DMS114 treated with DMSO at 0.1 percent for 48 hours (cell line): ENCODE results near the gene ETV6.

Experiments
- DNase-seq: peaks from one replicate; lab custom pipeline; 2025; ENCODE audit not compliant: unreplicated experiment; lab: John Stamatoyannopoulos, UW

The ETV6 gene

GRCh38 chr12:11821386-11822080 is 172.1 kb downstream of the ETV6 start:
- DNase-seq: no peak

DNA sequence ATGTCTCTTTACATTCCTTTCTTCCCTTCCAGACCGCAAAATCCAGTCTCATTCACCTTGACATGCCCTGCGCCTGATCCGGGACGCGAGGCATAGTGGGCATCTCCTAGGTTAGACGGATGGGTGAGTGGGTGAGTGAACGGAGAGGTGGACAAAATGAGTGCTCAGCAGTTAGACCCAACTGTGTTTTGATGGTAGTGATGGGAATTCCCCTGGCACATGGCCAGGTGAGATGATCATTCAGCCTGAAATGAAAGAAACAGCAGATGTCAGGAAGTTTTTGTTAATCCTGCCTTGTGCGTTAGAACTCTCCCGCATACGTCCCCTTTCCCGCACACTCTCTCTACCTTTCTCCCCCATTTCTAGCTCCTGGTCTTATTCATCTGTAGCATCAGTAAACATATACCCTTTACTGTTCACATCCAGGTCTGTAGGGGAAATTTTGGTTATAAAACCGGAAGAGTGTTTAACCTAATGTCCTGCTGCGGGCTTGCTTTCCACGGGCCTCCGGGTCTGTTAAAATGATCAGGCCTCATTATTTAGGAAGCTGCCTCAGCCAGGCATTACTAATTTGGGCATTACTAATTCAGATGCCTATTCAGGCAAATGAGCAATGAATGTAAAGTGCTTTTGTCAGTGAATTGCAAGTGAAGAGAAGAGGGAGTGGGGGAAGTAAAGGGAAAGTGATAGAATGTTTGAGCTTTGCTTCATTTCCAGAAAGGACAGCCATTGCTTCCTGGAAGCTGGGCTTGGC is 172.8 kb downstream of the ETV6 start:
- DNase-seq: no peak

DNA sequence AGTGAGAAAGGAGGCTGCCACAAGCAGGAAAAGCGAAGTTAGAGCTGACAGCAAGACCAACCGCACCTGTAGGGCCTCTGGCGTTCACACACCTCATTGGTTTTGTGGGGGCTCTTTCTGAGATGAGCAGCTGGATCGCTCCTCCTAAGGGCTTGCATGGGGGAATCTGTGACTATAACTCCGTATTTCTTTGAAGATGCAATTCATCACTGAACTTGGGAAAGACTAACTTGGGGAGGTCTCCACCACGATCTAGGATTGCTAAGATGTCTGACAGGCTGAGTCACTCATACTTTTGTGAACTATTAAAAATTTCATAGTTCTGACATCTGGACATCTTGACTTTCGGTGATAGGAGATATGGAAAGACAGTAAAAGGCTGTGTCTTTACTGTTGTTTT is 173.6 kb downstream of the ETV6 start:
- no peak for DNase-seq

GRCh38 chr12:11823593-11823992 is 174.1 kb downstream of the ETV6 start:
- DNase-seq: no peak

- DNase-seq: no peak
These were observed 174.6 kb downstream of the ETV6 start for GRCh38 chr12:11824069-11824468.

- no peak for DNase-seq
These were observed 175.3 kb downstream of the ETV6 start for GRCh38 chr12:11824736-11825135.

- DNase-seq: no peak
These were observed 175.8 kb downstream of the ETV6 start for GRCh38 chr12:11825278-11825677.

GRCh38 chr12:11826574-11826973 is 177.1 kb downstream of the ETV6 start:
- DNase-seq: no peak

GRCh38 chr12:11827091-11828061 is 177.9 kb downstream of the ETV6 start:
- no peak for DNase-seq

DNA sequence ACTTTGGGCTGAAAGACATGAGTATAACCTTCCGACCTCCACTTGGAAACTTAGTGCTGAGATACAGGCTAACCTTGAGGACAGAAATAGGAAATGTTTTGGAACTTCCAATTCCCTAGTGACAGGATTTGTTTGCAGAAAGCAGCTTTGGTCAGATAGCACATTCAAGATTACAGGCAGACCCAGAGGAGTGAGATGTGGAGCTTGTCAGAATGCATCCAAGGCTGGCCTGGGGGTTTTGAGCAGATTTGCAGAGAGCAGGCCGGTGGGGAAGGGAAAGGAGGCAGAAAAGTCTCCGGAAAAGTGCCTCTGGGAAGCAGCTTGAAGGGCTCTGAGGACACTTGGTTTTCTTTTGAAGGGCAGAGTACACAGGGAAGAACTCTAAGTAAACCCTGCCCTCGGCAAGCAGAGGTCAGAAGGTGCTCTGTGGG is 180.3 kb downstream of the ETV6 start:
- DNase-seq: no peak

DNA sequence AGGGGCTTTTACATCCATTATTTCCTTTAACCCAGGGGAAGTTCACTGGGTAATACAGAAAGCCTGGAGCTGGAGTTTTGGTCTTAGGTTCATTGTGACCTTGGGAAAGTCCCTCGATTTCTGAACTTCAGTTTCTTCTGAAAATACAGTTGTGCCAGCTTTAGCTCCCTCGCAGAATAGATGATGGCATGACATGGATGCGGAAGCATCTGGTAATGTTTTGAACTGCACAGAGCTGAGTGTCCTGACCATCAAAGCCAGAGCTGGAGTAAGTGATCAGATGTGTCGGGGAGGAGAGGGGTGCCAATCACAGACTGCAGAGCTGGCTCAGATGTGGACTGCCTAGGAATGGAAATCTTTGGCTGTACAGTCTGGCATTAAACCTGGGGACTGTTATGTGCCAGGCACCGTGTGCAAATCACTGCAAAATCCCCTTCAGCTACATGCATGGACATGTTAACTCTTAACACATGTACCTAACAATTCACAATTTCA is 180.9 kb downstream of the ETV6 start:
- no peak for DNase-seq

- DNase-seq: no peak
These were observed 182.6 kb downstream of the ETV6 start for GRCh38 chr12:11832093-11832492.

DNA sequence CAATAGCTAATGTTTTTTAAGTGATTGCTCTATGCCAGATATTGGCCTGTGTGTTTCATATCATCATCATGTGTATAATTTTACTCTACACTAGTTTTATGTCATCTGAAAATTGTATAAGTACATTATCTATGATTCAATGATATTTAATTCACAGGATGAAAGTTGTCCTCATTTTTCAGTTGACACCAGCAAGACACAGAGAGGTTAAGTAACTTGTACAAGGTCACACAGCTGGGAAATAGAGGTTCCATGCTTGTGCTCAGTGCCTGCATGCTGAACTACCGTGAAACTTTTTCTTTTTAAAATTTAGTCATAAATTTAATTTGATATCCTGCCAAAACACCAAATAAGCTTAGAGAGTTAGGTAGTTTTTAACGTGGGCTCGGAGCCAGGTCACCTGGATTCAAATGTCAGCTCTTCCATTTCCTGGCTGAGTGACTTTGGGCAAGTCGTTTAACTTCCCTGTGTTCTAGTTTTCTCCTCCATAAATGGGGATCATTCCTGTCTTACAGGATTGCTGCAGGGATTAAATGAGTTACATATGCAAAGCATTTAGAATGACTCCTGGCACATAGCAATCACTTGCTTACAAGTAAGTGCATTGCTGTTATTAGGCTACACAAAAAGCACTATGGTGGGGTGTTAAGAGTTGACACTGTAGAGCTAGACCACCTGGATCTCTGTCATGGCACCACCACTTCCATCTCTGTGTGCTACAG is 183.9 kb downstream of the ETV6 start:
- DNase-seq: no peak

- DNase-seq: no peak
These were observed 184.8 kb downstream of the ETV6 start for GRCh38 chr12:11834104-11834812.

- no peak for DNase-seq
These were observed 185.5 kb downstream of the ETV6 start for GRCh38 chr12:11834931-11835330.

- no peak for DNase-seq
These were observed 187.0 kb downstream of the ETV6 start for GRCh38 chr12:11836282-11837151.

DNA sequence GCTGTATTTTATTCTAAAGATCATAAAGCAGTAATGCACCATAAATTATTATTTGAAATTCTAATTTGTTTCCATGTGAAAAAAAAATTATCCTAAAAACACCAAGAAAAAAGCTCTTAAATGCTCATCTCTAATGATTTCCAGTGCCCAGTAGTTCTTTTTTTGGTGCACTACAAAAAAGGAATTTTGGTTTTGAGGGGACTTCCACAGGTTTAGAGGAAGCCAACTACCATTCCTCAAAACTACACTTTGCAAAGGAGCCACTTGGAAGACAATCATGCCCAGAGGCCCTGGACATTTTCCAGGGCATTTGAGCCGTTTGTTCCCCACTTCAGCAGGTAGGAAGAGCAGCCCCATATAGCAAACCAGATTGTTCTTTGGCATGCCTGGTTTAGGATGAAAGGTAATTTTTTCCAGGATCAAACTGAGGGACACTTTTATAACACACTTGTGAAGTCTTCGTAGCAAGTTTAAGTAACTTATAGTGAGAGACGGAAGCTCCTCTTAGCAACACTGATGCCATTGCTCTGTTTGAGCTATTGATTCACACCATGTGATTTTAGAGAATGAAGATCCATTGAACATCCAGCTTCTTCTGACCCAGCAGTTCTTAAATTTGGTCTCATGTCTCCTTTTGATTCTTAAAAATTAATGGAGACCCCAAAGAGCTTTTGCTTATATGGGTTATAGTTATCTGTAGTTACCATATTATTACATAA is 187.9 kb downstream of the ETV6 start:
- no peak for DNase-seq

DNA sequence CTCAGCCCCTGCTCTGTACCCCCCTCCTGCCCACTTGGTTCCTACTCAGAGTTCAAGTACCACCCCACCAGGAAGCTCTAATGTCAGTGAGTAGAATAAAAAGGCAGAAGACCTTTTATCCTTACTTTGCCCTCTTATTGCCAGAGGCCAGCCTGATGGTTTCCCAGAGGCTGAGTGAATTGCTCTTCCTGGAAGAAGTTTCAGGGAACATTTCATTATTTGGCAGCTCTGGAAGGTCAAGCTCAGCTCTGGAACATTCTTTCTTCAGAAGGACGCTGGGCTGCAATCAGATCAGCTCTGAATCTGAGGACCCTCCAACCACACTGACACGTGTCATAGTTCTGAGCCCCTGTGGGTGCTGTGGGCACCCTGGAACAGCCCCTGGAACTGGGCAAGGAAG is 188.9 kb downstream of the ETV6 start:
- no peak for DNase-seq
